ENCODE data around the gene ARHGEF40.
"Not testable (repeated sequence)": the region's sequence is repeated elsewhere in the genome, so short reads cannot be mapped to it uniquely, and the experiment has no call there.

ARHGEF40 gene

DNA sequence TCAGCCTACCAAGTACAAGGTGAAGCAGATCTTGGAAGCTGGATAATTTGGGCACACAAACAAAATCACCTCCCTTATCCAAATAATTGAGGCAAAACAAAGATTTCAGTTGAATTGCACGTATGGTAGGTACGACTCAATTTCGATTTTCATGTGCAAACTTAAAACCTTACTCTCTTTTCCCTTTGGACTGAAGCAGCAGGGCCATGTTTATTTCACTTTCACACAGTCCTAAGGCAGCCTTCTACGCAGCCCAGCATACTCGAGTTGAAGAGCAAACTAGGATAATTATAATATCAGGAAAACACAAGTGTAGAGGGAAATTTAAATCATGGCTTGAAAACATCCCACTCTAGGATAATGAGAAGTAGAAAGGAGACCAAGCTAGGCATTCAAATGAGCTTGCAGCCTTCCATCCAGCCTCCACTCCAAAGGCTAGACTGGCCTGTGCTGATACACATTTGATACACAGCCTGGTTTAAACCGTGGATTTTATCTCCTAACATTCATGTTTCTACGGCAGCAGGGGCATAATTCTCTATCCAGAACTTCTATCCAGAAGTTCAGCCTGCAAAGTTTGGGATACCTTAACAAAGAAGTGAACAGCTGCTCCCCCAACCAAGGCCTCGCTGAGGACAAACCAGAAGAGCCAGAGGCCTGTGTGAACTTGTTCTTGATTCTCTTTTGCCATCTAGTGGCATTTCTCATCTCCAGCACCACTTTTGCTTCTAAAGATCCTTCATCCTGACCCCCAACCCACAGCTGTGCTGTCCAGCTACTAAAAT is 30.3 kb upstream of the ARHGEF40 start:
- DNase-seq (ENCODE audit: low spot score): peak; percentile 45

DNA sequence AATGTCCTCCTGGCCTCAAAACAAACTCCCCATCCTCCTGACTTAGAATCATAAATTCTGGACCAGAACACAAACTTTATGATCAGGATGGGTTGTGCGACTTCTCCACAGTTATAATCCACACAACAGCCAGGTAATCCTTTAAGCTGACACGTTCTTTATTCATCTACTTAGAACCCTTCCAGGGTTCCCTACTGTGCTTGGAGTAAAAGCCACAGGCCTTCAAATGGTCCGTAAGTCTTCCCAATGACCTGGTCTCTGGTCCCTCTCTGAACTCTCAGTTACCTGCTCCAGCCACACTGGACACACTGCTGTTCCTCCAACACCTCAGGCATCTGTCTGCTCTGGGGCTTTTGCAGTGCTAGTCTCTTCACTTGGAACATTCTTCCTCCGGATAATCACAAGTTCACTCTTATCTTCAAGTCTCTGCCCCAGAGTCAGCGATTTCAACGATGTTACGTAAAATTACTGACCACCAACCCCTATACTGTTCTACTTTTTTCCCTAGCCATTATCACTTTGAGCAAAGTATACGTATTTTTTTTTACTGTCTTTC is 29.7 kb upstream of the ARHGEF40 start:
- DNase-seq (ENCODE audit: low spot score): no peak

DNA sequence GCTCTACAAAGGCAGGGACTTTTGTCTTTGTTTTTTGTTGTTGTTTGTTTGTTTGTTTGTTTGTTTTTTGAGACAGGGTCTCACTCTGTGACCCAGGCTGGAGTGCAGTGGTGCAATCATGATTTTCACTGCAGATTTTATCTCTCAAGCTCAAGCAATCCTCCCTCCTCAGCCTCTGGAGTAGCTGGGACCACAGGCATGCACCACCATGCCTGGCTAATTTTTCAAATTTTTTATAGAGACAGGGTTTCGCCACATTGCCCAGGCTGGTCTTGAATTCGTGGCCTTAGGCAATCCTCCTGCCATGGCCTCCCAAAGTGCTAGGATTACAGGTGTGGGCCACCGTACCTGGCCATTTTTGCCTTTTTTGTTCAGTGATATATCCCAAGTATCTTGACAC is 29.2 kb upstream of the ARHGEF40 start:
- not testable (repeated sequence) for DNase-seq (ENCODE audit: low spot score)

DNA sequence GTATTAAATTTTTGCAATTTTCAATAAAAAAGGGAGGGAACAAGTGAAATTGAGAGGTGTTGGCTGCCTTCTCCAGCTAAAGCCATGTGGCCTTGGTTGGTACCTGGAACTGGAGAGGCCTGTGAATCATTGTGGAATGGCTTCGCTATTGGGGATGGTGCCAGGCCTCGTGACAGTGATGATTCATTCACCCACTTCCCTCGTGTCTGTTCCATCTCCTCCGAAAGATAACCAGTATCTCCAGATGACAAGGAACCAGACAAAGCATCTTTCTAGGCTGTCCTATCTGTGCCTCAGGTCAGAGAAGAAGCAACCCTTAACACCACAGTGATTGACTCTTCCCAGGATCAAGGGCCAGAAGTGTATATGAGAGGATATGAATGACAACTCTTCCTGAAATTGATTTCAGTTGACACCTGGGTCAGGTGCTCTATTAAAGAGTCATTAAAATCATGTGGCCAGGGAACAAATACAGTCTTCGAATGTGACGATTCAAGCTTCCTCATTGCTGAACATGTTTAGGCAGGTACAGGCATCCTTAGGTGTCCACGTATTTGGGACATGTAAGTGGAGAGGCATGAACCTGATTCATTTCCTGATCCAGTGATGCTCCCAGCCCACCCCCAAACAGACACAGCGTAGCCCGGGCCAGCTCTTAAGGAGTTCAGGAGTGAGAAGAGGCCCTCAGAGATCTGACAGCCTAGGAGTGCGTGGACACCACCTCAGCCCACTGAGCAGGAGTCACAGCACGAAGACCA is 28.2 kb upstream of the ARHGEF40 start, which contains the start of gene RNASE7:
Gene RNASE7 (plus strand): TSS at position 687 of the 758 bp plus-strand sequence. CDS start 631 bp downstream, outside the sequence.
- no peak for DNase-seq (ENCODE audit: low spot score)

DNA sequence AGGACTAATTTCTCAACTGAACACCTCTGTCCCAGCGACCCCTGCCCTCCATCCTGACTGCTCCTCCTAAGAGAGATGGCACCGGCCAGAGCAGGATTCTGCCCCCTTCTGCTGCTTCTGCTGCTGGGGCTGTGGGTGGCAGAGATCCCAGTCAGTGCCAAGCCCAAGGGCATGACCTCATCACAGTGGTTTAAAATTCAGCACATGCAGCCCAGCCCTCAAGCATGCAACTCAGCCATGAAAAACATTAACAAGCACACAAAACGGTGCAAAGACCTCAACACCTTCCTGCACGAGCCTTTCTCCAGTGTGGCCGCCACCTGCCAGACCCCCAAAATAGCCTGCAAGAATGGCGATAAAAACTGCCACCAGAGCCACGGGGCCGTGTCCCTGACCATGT is 27.2 kb upstream of the ARHGEF40 start:
- DNase-seq (ENCODE audit: low spot score): no peak

DNA sequence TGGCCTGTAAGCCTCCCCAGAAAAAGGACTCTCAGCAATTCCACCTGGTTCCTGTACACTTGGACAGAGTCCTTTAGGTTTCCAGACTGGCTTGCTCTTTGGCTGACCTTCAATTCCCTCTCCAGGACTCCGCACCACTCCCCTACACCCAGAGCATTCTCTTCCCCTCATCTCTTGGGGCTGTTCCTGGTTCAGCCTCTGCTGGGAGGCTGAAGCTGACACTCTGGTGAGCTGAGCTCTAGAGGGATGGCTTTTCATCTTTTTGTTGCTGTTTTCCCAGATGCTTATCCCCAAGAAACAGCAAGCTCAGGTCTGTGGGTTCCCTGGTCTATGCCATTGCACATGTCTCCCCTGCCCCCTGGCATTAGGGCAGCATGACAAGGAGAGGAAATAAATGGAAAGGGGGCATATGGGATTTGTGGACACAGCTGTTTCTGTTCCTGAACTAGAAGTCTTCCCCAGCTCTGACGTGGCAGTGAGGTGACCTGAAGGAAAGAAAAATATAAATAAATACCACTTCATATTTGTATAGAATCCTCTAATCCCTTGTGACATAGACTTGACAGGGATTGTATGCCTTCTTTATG is 26.6 kb upstream of the ARHGEF40 start:
- DNase-seq (ENCODE audit: low spot score): no peak

DNA sequence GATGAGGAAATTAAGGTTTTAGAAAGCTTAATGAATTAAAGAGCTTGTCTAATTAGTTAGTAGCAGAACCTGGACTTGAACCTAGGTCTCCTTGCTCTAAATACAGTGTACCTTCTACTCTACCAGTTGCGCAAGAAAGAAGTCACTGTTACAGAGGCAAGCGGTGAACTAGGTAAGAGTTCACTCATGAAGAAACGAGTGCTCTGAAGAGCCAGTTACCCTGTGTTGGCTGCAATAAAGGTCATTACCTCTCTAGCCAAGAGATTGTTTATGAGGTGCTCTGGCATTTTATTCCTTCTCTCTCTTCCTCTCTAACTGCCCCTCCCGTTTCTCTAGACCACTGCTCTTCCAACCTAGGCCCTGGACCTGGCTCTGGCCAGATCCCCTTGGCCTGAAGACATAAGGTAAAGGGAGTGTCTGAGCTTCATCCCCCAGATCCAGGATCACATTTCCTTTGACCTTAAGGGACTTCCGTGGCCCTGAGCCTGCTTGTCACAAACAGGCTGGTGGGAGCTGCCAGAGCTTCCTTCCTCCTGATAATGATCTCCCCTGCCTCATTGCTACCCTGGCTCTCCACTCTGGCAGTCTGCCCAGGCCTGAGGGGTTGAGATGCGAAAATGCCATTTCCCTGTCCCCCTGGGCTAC is 26.0 kb upstream of the ARHGEF40 start:
- DNase-seq (ENCODE audit: low spot score): no peak

DNA sequence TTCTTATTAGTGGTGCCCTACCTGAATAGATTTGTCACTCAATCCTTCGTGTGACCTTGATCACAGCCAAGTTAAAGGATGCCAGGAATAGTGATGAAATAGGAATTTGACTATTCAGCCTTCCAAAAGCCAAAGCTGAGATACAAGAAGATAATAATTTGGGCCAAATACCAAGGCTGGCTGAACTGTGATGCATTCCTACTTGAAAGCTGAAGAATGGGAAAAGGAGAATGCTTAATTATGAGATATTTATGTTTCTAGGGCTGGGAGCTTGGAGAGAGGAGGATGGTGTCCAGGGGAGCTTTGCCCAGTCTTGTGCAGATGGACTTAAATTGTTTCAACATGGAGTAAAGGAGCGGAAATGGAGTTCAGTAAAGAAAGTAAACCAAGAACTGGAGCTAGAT is 22.7 kb upstream of the ARHGEF40 start:
- DNase-seq (ENCODE audit: low spot score): no peak

DNA sequence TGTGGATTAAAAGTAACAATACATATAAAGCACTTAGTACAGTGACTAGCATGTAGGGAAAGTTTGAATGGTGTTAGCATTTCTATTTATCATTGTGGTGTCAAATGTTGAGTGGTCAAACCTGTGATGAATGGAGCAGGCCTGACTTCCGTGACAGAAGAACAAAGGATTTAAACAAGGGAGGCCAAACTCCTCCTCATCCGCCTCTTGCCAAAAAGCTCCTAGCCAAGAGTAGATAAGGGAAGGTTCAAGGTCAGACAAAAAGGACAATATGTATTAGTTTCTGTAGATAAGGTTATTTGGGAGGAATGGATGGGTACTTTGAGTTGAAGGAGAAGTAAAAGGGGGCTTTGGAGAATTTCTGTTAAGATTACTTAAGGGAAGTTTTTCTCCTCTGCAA is 21.5 kb upstream of the ARHGEF40 start:
- no peak for DNase-seq (ENCODE audit: low spot score)

DNA sequence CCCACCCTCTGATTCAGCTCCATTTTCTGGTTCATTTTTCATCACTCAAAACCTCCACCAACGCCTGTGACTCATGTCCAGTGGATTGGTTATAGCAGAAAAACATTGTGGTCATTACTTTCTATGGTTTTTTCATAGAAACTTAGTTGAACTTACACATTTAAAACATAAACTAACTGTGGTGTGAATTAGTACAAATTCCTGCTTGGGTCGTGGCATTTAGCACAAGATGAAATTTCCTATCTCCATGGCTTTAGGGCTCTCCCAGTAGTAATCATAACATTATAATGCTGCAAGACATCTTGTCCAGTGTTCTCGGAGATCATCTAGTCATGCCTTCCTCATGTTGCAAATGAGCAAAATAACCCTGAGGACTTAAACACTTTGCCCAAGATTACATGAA is 20.8 kb upstream of the ARHGEF40 start:
- DNase-seq (ENCODE audit: low spot score): no peak

DNA sequence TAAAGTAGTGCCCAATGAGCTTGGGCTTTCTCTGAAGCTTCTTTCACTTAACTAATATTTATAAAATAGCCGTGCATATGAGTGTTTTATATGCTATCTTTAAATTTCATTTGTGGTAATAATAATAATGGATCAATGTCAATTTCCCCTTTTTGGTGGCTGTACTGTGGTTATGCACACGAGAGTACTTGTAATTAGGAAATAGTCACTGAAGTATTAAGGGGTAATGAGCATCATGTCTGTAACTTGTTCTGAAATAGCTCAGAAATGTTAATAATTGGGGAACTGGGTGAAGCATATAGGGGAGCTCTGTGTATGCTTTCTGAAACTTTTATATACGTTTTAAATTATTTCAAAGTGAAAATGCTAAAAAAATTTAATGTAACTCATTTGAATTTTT is 19.5 kb upstream of the ARHGEF40 start:
- DNase-seq (ENCODE audit: low spot score): no peak

DNA sequence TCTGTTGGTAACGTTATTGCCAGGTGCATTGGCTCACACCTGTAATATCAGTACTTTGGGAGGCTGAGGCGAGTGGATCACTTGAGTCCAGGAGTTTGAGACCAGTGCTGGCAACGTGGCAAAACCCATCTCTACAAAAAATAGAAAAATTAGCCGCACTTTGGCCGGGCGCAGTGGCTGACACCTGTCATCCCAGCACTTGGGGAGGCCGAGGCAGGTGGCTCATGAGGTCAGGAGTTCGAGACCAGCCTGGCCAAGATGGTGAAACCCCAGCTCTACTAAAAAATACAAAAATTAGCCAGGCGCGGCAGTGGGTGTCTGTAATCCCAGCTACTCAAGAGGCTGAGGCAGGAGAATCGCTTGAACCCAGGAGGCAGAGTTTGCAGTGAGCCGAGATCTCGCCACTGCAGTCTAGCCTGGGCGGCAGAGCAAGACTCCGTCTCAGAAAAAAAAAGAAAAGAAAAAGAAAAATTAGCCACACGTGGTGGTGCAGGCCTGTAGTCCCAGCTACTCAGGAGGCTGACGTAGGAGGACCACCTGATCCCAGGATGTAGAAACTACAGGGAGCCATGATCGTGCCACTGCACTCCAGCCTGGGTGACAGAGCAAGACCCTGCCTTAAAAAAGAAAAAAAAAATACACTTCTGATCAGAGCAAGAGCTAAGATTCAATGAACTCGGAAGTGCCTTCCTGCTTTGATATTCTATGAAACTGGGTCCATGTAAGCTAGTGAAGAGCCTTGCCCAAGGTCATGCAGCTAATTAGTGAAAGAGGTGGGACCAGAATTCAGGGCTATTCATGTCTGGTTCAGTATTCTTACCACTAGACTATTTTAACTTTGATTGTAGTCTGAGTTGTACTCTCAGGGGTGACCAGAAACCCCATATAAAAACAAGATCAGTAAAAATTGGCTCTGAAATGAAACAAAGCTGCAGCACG is 16.7 kb upstream of the ARHGEF40 start:
- DNase-seq (ENCODE audit: low spot score): no peak

DNA sequence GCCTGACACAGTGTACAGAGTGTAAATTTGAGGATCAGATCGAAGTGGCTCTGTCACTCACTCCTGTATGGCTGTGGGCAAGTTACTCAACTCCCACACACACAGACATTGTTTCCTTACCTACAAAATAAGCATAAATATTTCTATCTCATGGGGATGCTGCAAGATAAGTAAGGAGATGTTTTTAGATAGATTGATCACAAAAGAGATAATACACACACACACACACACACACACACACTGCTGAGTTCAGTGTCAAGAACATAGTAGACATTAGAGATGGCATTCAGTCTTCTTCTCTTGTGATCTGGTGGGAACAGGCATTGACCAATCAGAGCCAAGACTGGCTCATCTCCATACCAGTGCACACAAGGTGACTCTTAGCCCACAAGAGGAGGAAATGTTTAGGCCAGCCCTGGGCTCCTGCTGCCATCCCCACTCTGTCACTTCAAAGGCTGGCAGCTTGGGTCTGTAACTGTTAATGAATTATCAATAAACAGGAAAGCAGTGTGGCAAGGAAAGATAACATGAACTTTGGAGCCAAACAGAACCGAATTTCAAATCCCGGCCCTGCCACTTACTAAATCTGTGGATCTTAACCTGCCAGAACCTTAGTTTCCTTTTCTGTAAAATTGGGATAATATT is 15.9 kb upstream of the ARHGEF40 start:
- DNase-seq (ENCODE audit: low spot score): no peak

DNA sequence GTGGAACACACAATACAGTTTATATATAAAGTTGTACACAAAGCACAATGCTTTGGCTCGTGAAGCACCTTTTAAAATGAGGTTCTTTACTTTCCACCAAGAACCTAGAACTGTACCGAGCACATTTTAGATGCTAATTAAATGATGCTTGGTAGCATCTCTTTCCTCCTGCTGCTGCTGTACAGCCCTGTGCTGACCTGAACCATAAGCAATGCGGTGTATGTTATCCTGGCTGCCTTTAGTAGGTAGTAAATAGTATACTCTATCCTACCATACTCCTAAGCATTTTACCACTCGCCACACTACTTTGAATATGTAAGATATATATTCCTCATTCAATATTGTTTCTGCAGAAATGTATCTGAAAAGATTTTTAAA is 15.3 kb upstream of the ARHGEF40 start:
- DNase-seq (ENCODE audit: low spot score): no peak

DNA sequence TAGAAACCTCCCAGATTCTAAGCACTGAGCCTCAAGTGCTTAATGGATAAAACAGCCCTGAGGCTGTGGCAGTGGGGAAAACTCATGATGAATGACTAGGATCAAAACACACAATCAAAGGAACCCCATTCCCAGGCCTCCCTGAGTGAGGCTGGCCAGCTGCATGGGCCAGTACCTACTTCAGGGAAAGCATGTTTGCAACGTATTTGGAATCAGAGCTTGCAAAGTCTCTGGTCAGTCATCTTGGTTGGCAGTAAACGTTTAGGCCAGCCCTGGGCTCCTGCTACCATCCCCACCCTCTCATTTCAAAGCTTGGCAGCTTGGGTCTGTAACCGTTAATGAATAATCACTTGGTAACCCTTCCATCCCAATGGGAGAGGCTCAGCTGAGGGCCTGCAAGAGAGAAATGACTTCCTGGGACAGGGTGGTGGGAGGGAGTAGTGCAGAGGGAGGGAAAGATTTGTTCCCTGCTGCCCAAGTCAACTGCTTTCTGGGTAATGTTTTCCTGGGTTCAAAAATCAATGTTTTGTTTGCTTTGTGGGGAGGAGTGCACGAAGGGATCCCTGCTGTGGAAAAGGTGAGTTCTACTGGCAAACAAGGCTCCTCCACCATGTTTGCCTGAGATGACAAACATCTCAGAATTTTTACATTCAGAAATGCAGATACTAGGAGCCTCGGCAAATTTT is 14.5 kb upstream of the ARHGEF40 start:
- no peak for DNase-seq (ENCODE audit: low spot score)

DNA sequence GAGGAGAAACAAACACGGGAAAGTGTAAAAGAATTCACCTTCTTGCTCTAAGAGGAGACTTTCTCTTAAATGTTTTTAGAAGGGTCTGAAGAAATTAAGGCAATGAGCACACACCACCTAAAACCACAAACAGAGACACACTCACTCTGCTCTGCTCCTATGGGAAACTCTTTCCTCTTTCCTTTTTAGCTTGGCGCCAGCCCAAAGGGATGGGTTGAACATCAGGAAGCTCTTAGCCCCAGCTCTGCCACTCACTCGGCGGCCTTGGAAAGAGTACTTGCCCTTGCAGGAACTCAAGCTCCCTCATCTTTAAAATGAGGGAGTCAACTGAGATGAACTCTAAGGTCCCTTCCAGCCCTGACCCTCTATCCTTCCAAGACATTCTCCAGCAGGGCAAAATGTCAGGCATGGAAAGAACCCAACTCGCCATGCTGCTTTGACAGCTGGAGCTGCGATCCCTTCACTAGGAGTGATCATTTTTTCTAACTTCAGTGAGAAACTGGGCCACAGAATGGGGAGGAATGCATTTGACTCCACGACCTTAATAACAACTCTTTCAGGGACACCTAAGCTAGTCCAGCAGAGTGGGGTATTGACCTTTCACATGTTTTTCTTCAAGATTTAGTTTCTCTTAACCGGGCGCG is 13.5 kb upstream of the ARHGEF40 start:
- DNase-seq (ENCODE audit: low spot score): no peak

DNA sequence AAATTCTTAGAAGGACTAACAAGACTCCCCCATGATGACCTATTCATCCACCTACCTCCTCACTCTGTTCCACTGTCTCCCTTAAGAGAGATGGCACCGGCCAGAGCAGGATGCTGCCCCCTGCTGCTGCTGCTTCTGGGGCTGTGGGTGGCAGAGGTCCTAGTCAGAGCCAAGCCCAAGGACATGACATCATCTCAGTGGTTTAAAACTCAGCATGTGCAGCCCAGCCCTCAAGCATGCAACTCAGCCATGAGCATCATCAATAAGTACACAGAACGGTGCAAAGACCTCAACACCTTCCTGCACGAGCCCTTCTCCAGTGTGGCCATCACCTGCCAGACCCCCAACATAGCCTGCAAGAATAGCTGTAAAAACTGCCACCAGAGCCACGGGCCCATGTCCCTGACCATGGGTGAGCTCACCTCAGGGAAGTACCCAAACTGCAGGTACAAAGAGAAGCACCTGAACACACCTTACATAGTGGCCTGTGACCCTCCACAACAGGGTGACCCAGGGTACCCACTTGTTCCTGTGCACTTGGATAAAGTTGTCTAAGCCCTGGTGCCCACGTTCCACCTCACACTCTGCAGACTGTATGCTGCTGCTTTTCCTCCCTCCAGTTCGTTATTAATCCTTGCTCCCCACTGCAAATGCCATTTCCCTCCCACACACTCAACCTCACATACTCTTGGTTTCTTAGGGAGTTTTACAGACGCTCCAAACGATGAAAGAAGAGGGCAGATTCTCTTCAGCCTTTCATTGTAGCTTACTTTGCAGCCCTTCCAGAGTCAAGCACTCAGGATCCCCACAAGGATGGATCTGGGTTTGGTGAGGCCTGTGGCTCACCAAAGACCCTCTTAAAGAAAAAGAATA is 12.1 kb upstream of the ARHGEF40 start, which contains the start of gene RNASE8:
Gene RNASE8 (plus strand): TSS at position 20 of the 873 bp plus-strand sequence. CDS start 71 bp downstream, at position 91.
- no peak for DNase-seq (ENCODE audit: low spot score)

DNA sequence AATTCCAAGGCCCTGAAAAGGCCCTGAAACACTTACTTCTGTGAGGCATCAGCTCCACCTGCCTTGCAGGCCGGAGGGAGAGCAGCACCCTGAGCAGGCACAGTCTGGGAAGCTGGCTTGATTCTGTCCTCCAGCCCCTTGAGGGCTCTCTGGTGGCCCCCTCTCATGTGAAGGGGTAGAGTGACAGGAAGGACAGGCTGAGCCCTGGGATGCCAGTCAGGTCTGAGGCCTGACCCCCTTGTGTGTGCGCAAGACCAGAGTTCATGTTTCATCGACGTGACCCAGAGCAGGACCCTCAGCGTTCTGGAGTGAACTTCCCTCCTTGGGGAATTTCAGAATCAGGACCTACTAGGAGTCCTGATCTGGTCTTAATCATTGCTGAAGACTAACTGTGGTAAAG is 11.2 kb upstream of the ARHGEF40 start:
- DNase-seq (ENCODE audit: low spot score): no peak
